Measurements from ENCODE around the gene DBP.

Gene DBP

GRCh38 chr19:48627201-48627864, 9.8 kb downstream of the DBP start:
- no peak for TF ChIP-seq CTCF (conservative IDR thresholded peaks at IDR 0.05; ENCODE audit: low read length)
- no peak for TF ChIP-seq EZH2phosphoT487 (IDR thresholded peaks at IDR 0.05; ENCODE audit: borderline replicate concordance)
- Histone ChIP-seq H3K9me3 (ENCODE audit: insufficient read depth, low read depth, low read length) (no peaks in the 10 kb centered on the region), H3K4me3 (ENCODE audit: low read length, poor library complexity, severe bottlenecking) (no peak overlapping the region), H3K9ac (ENCODE audit: low read depth, low read length, poor library complexity, severe bottlenecking) (no peak overlapping the region), H3K9me2 (replicated peaks; ENCODE audit: low read depth, low read length) (no peaks in the 10 kb centered on the region), H2AFZ (ENCODE audit: low read length) (no peak overlapping the region), H3K4me2 (ENCODE audit: low read depth, low read length, poor library complexity, severe bottlenecking) (no peak overlapping the region), H3F3A (ENCODE audit: low read depth) (no peaks in the 10 kb centered on the region), H4K20me1 (ENCODE audit: insufficient read depth, low read length, poor library complexity, severe bottlenecking) (peaks cover 4% of the 10 kb centered on the region), H3K79me2 (ENCODE audit: insufficient read depth, low read length) (peaks cover 2% of the 10 kb centered on the region; the same call in 1 of the 2 replicates), H3K27me3 (ENCODE audit: insufficient read depth, low read length, poor library complexity, severe bottlenecking) (no peaks in the 10 kb centered on the region), H3K36me3 (ENCODE audit: insufficient read depth, low read length) (peaks cover 12% of the 10 kb centered on the region; the same call in 1 of the 2 replicates), H3K4me1 (ENCODE audit: insufficient read depth, low read length, poor library complexity, severe bottlenecking) (peaks cover 16% of the 10 kb centered on the region)

GRCh38 chr19:48625891-48626327, 11.3 kb downstream of the DBP start:
- no peak overlapping the region for H3K4me3 ChIP-seq (ENCODE audit: low read length, poor library complexity, severe bottlenecking)
- H3K36me3 ChIP-seq (ENCODE audit: insufficient read depth, low read length), result peaks cover 7% of the 10 kb centered on the region; the same call in 1 of the 2 replicates
- H2AFZ ChIP-seq (ENCODE audit: low read length), result no peak overlapping the region
- H3K9me2 ChIP-seq (replicated peaks; ENCODE audit: low read depth, low read length), result no peaks in the 10 kb centered on the region
- no peaks in the 10 kb centered on the region for H3F3A ChIP-seq (ENCODE audit: low read depth)
- TF ChIP-seq CTCF (conservative IDR thresholded peaks at IDR 0.05; ENCODE audit: low read length) (no peak), EZH2phosphoT487 (IDR thresholded peaks at IDR 0.05; ENCODE audit: borderline replicate concordance) (no peak)
- H3K4me1 ChIP-seq (ENCODE audit: insufficient read depth, low read length, poor library complexity, severe bottlenecking), result peaks cover 14% of the 10 kb centered on the region
- H3K9ac ChIP-seq (ENCODE audit: low read depth, low read length, poor library complexity, severe bottlenecking), result no peak overlapping the region
- no peak overlapping the region for H3K4me2 ChIP-seq (ENCODE audit: low read depth, low read length, poor library complexity, severe bottlenecking)
- peaks cover 7% of the 10 kb centered on the region; the same call in 1 of the 2 replicates for H3K79me2 ChIP-seq (ENCODE audit: insufficient read depth, low read length)
- no peaks in the 10 kb centered on the region for H3K27me3 ChIP-seq (ENCODE audit: insufficient read depth, low read length, poor library complexity, severe bottlenecking)
- no peaks in the 10 kb centered on the region for H3K9me3 ChIP-seq (ENCODE audit: insufficient read depth, low read depth, low read length)
- H4K20me1 ChIP-seq (ENCODE audit: insufficient read depth, low read length, poor library complexity, severe bottlenecking), result peaks cover 4% of the 10 kb centered on the region

- Histone ChIP-seq H2AFZ (ENCODE audit: low read length) (no peak overlapping the region), H3K36me3 (ENCODE audit: insufficient read depth, low read length) (no peaks in the 10 kb centered on the region), H3K4me3 (ENCODE audit: low read length, poor library complexity, severe bottlenecking) (peak overlapping the region; percentile 74)
These were observed 12.1 kb downstream of the DBP start for GRCh38 chr19:48624791-48625723.

More at GRCh38 chr19:48624791-48625723, 12.1 kb downstream of the DBP start:
- TF ChIP-seq EZH2phosphoT487 (IDR thresholded peaks at IDR 0.05; ENCODE audit: borderline replicate concordance), result no peak
- TF ChIP-seq CTCF (conservative IDR thresholded peaks at IDR 0.05; ENCODE audit: low read length), result no peak
- Histone ChIP-seq H3K27me3 (ENCODE audit: insufficient read depth, low read length, poor library complexity, severe bottlenecking) (no peaks in the 10 kb centered on the region), H3K9ac (ENCODE audit: low read depth, low read length, poor library complexity, severe bottlenecking) (peak overlapping the region; percentile 76), H3K9me3 (ENCODE audit: insufficient read depth, low read depth, low read length) (no peaks in the 10 kb centered on the region), H3K4me2 (ENCODE audit: low read depth, low read length, poor library complexity, severe bottlenecking) (peak overlapping the region; percentile 87), H3F3A (ENCODE audit: low read depth) (no peaks in the 10 kb centered on the region), H3K9me2 (replicated peaks; ENCODE audit: low read depth, low read length) (no peaks in the 10 kb centered on the region), H3K4me1 (ENCODE audit: insufficient read depth, low read length, poor library complexity, severe bottlenecking) (peaks cover 18% of the 10 kb centered on the region), H3K79me2 (ENCODE audit: insufficient read depth, low read length) (peaks cover 14% of the 10 kb centered on the region), H4K20me1 (ENCODE audit: insufficient read depth, low read length, poor library complexity, severe bottlenecking) (peaks cover 4% of the 10 kb centered on the region)

Measured in Loucy (cell line).